NCI-H146 treated with DMSO at 0.1 percent for 48 hours (cell line): ENCODE data around the gene KRTAP5-9.
"Not testable (repeated sequence)": the region's sequence is repeated elsewhere in the genome, so short reads cannot be mapped to it uniquely, and the experiment has no call there.

Experiments
- DNase-seq: peaks from one replicate; lab custom pipeline; 2025; ENCODE audit not compliant: unreplicated experiment; lab: John Stamatoyannopoulos, UW

The KRTAP5-9 gene

DNA sequence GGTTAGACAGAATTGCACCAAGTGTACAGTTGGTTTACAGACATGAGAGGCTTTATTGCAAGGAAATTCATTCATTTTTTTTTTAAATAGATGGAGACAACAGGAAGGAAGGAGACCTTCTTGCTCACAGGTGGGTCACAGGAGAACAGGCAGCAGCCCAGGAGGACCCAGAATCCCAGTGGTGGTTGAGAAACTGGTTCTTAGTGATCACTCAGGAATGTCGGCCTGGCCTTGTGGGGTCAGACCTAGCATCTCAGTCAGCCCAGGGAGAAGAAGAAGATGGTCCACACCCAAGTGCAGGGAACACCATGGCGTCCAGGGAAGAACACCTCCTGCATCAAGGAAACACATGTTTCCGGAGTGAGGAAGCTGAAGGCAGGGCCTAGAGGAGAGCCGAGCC, 33.6 kb downstream of the KRTAP5-9 start:
- DNase-seq, result no peak

DNA sequence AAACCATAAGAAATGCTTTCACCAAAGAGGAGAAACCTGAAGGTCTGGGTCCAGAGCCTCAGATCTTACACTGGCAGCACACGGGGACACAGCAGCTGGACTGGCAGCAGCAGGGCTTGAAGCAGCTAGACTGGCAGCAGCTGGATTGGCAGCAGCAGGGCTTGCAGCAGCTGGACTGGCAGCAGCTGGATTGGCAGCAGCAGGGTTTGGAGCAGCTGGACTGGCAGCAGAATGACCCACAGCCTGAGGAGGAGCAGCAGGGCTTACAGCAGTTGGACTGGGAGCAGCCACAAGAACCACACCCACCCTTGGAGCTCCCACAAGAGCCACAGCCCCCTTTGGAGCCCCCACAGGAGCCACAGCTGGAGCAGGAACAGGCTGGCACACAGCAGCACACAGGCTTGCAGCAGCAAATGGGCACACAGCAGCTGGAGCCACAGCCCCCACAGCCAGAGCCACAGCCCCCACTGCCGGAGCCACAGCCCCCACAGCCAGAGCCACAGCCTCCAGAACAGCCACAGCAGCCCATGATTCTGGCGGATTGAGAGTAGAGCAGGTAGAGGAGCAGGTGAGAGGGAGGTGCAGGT, 34.2 kb downstream of the KRTAP5-9 start, which contains the start of gene KRTAP5-11:
Gene KRTAP5-11 (minus strand): TSS at position 567 of the 587 bp plus-strand sequence. CDS start 38 bp downstream, at position 529.
- DNase-seq, result no peak

DNA sequence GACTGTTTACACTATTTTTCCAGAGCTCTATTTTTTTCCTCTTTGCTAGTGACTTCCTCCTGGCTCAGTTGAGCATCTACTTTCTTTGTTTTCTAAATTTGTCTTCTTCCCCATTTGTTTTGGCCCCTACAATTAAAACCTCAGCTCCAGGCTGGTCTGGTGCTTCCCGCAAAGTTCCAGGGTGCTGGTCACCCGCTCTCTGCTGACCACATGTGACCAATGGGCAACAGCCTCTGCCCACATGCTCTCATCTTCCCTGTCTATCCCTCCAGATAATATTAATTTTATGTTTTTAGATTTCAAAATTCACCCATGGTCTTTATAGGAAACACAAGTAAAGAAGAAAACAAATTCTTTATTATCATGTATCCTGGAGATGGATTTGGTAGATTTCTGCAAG, 34.7 kb downstream of the KRTAP5-9 start:
- DNase-seq, result not testable (repeated sequence)

DNA sequence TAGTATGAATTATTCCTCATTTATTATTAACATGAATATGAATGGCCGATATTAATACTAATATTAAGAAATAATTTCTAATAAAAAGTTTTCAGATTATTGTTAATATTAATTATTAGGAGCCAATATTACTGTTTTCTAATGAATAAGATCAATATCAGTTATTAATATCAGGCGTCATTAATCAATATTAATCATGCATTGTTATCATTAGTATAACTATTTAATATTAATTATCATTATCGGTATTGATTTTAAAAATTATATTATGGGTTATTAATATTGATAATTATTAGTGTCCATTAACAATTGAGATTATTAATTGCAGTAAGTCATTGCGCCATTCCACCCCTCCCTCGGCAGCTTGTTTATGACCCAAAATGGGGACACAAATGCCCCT, 37.5 kb downstream of the KRTAP5-9 start:
- DNase-seq, result not testable (repeated sequence)

DNA sequence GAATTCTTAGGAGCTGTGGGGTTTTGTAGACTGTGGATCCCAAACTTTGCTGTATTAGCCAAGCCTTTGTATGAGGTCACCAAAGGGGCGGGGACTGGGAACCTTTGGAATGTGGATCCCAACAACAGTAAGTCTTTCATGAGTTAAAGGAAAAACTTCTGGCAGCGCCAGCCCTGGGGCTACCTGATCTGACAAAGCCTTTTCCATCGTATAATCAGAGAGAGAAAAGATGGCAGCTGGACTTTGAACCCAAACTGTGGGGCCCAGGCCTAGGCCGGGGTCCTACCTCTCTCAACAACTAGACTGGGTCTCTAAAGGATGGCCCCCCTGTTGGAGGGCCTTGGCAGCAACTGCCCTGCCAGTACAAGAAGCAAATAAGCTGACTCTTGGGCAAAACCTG, 40.1 kb downstream of the KRTAP5-9 start:
- not testable (repeated sequence) for DNase-seq

DNA sequence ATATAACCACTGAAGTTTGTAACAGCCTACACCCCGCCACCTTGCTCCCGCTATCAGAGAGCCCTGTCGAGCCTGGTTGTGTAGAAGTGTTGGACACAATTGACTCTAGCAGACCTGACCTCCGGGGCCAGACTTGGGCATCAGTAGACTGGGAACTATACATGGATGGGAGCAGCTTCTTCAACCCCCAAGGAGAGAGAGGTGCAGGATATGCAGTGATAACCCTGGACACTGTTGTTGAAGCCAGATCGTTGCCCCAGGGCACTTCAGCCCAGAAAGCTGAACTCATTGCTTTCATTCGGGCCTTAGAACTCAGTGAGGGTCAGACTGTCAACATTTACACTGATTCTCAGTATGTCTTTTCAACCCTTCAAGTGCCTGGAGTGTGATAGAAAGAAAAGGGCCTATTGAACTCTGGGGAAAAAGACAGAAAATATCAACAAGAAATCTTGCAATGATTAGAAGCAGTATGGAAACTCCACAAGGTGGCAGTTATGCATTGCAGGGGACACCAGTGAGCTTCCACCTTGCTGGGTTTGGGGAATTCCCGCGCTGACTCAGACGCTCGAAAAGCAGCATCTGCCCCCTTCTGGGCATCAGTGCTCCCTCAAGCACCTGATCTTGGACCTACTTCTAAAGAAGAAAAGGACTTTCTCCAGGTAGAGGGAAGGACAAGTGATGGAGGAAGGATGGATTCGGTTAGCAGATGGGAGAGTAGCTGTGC, 40.8 kb downstream of the KRTAP5-9 start:
- not testable (repeated sequence) for DNase-seq

DNA sequence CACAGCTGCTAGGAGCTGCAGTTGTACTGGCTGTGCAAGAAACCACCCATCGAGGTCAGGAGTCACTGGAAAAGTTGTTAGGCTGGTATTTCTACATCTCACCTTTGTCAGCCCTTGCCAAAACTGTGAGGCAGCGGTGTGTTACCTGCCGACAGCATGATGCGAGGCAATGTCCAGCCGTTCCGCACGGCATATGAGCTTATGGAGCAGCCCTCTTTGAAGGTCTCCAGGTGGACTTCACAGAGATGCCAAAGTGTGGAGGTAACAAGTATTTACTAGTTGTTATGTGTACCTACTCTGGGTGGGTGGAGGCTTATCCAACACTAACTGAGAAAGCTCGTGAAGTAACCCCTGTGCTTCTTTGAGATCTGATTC, 41.3 kb downstream of the KRTAP5-9 start:
- not testable (repeated sequence) for DNase-seq
